Measurements from ENCODE around the gene BTF3.

BTF3 gene

GRCh38 chr5:73497497-73498056 is 665 bp upstream of the BTF3 start:
- Histone ChIP-seq H3K9me3 (ENCODE audit: low read length) (no peaks in the 10 kb centered on the region), H3K9ac (ENCODE audit: low read length) (peak overlapping the region; percentile 81), H3K36me3 (ENCODE audit: insufficient read depth, low read length) (peaks cover 32% of the 10 kb centered on the region), H3K27me3 (ENCODE audit: insufficient read depth, low read length) (no peaks in the 10 kb centered on the region), H3K4me3 (ENCODE audit: low read depth, low read length, poor library complexity, severe bottlenecking) (peak overlapping the region; percentile 79), H3K4me1 (ENCODE audit: insufficient read depth, low read length, severe bottlenecking) (peaks cover 30% of the 10 kb centered on the region), H3K79me2 (ENCODE audit: insufficient read depth, low read length) (peaks cover 36% of the 10 kb centered on the region), H4K20me1 (ENCODE audit: insufficient read depth, low read length) (no peaks in the 10 kb centered on the region; the same call in 1 of the 2 replicates), H3K9me2 (ENCODE audit: low read depth, low read length) (no peaks in the 10 kb centered on the region), H3F3A (ENCODE audit: insufficient read depth, low read length) (no peaks in the 10 kb centered on the region), H3K4me2 (ENCODE audit: low read length) (peak overlapping the region; percentile 82), H2AFZ (ENCODE audit: low read length) (peak overlapping the region; percentile 23; the same call in 1 of the 2 replicates), H3K27ac (ENCODE audit: low read depth, low read length, poor library complexity, severe bottlenecking) (peak overlapping the region; percentile 61)
- TF ChIP-seq EZH2 (IDR thresholded peaks at IDR 0.05; ENCODE audit: borderline replicate concordance, low read length) (no peak), CTCF (IDR thresholded peaks at IDR 0.05; ENCODE audit: low read length) (no peak)

- H3K79me2 ChIP-seq (ENCODE audit: insufficient read depth, low read length) = peaks cover 36% of the 10 kb centered on the region
- no peaks in the 10 kb centered on the region for H3F3A ChIP-seq (ENCODE audit: insufficient read depth, low read length)
- peak overlapping the region; percentile 82 for H3K4me2 ChIP-seq (ENCODE audit: low read length)
- H3K4me3 ChIP-seq (ENCODE audit: low read depth, low read length, poor library complexity, severe bottlenecking) = peak overlapping the region; percentile 79
- peaks cover 48% of the 10 kb centered on the region for H3K36me3 ChIP-seq (ENCODE audit: insufficient read depth, low read length)
- no peak for TF ChIP-seq CTCF (IDR thresholded peaks at IDR 0.05; ENCODE audit: low read length)
- no peak for TF ChIP-seq EZH2 (IDR thresholded peaks at IDR 0.05; ENCODE audit: borderline replicate concordance, low read length)
- no peaks in the 10 kb centered on the region for H3K9me3 ChIP-seq (ENCODE audit: low read length)
- H2AFZ ChIP-seq (ENCODE audit: low read length) = no peak overlapping the region
- no peaks in the 10 kb centered on the region for H3K27me3 ChIP-seq (ENCODE audit: insufficient read depth, low read length)
- peak overlapping the region; percentile 81 for H3K9ac ChIP-seq (ENCODE audit: low read length)
- no peaks in the 10 kb centered on the region; the same call in 1 of the 2 replicates for H4K20me1 ChIP-seq (ENCODE audit: insufficient read depth, low read length)
- H3K27ac ChIP-seq (ENCODE audit: low read depth, low read length, poor library complexity, severe bottlenecking) = no peak overlapping the region
- no peaks in the 10 kb centered on the region for H3K9me2 ChIP-seq (ENCODE audit: low read depth, low read length)
- peaks cover 30% of the 10 kb centered on the region for H3K4me1 ChIP-seq (ENCODE audit: insufficient read depth, low read length, severe bottlenecking)
These were observed 945 bp downstream of the BTF3 start for GRCh38 chr5:73499187-73499586.

- TF ChIP-seq CTCF (IDR thresholded peaks at IDR 0.05; ENCODE audit: low read length) (no peak), EZH2 (IDR thresholded peaks at IDR 0.05; ENCODE audit: borderline replicate concordance, low read length) (no peak)
- Histone ChIP-seq H3K9ac (ENCODE audit: low read length) (peak overlapping the region; percentile 81), H2AFZ (ENCODE audit: low read length) (no peak overlapping the region), H3K36me3 (ENCODE audit: insufficient read depth, low read length) (peaks cover 53% of the 10 kb centered on the region), H3K27ac (ENCODE audit: low read depth, low read length, poor library complexity, severe bottlenecking) (no peak overlapping the region), H3K9me3 (ENCODE audit: low read length) (no peaks in the 10 kb centered on the region), H3K27me3 (ENCODE audit: insufficient read depth, low read length) (no peaks in the 10 kb centered on the region), H4K20me1 (ENCODE audit: insufficient read depth, low read length) (no peaks in the 10 kb centered on the region; the same call in 1 of the 2 replicates), H3F3A (ENCODE audit: insufficient read depth, low read length) (no peaks in the 10 kb centered on the region; the same call in 1 of the 2 replicates), H3K4me1 (ENCODE audit: insufficient read depth, low read length, severe bottlenecking) (peaks cover 30% of the 10 kb centered on the region), H3K9me2 (ENCODE audit: low read depth, low read length) (no peaks in the 10 kb centered on the region), H3K4me2 (ENCODE audit: low read length) (peak overlapping the region; percentile 82), H3K79me2 (ENCODE audit: insufficient read depth, low read length) (peaks cover 36% of the 10 kb centered on the region), H3K4me3 (ENCODE audit: low read depth, low read length, poor library complexity, severe bottlenecking) (peak overlapping the region; percentile 79)
These were observed 1.5 kb downstream of the BTF3 start for GRCh38 chr5:73499756-73500155.

All from OCI-LY1 (cell line).